ENCODE data around the gene ARSB. TPM values are rescaled to one million over a fixed set of nuclear protein-coding genes. Genes with fewer than 3 reads are reported as not detected.

ARSB gene
- total RNA-seq, 1 donor from 2014 or later = 9.7 TPM

Other genes starting within 250 kb of the ARSB start
- 2.2 TPM for gene DMGDH, start 84.4 kb upstream of the ARSB start, total RNA-seq
- gene BHMT2, start 84.5 kb upstream of the ARSB start, total RNA-seq = 10.0 TPM
- 0.11 TPM for gene BHMT, start 126.5 kb upstream of the ARSB start, total RNA-seq

Data from Right ventricle myocardium superior (tissue), 1 donor.